ENCODE results near the gene CDH4.

CDH4 gene

DNA sequence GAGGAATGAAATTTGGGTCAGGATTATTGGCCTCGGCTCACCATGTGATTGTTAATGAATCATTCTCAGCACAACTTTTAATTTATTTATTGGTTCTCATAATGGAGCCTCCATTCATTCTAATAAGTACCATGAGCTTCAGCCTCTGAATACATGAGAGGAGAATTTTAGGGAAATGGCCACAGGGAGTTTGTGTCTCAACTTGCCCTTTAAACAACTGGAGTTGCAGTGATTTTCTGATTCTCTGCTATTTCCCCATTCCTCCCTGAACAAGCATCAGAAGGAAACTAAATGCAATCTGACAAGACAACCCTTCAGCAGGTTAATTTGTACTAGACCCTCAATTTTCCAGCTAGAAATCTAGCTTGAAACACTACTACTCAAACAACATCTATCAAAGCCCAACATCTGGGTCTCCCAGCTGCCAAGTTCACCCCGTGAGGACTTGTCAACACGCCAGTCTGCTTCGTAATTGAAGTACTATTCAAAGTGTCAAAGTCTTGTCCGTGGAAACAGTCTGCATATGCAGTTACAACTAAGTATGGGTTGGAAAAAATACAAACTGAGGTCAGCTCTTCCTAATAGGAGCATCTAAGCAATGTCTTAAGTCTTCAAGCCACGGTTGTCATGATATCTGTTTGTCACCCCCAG, 235.4 kb downstream of the CDH4 start:
- DNase-seq (ENCODE audit: low read depth in 2 of 2): no peak

GRCh38 chr20:61487997-61488371, 235.9 kb downstream of the CDH4 start:
- DNase-seq (ENCODE audit: low read depth in 2 of 2): no peak

DNA sequence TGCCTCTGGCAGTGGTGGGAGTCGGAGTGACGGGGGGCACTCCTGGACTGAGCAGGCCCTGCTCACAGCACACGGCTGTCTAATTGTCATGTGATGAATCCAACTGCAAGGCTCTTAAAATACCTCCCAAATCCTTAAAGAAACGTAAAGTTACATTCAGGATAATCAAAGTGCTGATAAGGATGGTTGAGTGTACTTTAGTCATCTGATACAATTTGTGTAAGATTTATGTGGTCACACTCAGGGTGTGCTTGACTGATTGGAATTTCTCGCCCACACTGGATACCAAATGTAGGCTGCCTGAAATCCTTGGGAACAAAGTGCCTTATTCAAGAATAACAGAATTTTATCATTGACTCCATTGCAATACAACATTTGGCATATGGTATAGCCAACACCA, 238.7 kb downstream of the CDH4 start:
- no peak for DNase-seq (ENCODE audit: low read depth in 2 of 2)

DNA sequence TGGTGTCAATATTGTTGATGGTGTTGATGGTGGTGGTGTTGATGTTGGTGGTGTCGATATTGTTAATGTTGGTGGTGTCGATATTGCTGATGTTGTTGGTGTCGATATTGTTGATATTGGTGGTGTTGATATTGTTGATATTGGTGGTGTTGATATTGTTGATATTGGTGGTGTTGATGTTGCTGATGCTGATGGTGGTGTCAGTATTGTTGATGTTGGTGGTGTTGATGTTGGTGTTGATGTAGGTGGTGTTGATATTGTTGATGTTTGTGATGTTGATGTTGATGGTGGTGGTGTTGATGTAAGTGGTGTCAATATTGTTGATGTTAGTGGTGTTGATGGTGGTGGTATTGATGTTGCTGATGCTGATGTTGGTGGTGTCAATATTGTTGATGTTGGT, 240.0 kb downstream of the CDH4 start:
- DNase-seq (ENCODE audit: low read depth in 2 of 2): no peak

DNA sequence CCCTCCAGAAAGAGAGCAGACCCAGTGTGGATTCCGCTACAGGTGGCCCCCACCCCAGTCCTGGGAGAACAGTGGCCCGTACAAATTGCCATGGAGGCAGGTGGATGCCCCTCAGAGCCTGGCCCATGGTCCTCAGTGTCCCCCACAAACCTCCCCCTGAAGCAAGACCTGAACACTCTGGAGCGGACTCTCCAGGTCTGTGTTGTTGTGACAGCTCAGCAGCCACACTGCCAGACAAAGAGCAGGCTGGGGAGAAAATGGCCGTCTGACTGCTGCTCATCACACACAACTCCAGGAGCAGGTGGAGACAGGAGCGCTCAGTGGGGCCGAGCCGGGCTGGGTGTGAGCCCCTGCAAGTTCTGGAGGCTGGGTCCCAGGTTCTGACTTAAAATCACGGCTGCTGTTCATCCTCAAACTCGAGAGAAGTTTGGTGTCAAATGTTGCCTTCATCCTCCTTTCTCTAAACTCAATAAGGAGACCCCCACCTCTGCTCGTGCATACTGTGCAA, 241.8 kb downstream of the CDH4 start:
- DNase-seq (ENCODE audit: low read depth in 2 of 2): no peak

GRCh38 chr20:61494763-61495575, 242.9 kb downstream of the CDH4 start:
- no peak for DNase-seq (ENCODE audit: low read depth in 2 of 2)

DNA sequence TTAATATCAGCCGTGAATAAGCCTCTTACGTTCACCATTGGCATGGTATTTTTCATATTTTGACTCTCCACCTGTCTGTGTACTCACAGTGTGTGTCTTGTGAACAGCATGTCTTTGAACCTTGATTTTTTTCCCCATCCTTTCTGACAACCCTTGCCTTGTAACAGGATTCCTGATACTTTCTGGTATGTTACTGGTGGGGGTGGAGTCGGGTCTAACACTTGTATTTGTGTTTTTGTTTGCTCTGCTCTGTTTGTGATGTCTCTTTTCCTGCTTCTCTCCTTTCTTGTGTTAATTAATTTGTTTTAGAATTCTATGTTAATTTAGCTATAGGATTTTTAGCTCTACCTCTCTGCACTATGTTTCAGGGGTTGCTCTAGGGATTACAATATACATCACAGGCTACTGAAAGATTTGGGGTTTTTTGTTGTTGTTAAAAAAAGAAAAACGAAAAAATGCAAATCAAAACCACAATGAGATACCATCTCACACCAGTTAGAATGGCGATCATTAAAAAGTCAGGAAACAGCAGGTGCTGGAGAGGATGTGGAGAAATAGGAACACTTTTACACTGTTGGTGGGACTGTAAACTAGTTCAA, 245.1 kb downstream of the CDH4 start:
- no peak for DNase-seq (ENCODE audit: low read depth in 2 of 2)

GRCh38 chr20:61499859-61500554, 247.9 kb downstream of the CDH4 start:
- DNase-seq (ENCODE audit: low read depth in 2 of 2): no peak

DNA sequence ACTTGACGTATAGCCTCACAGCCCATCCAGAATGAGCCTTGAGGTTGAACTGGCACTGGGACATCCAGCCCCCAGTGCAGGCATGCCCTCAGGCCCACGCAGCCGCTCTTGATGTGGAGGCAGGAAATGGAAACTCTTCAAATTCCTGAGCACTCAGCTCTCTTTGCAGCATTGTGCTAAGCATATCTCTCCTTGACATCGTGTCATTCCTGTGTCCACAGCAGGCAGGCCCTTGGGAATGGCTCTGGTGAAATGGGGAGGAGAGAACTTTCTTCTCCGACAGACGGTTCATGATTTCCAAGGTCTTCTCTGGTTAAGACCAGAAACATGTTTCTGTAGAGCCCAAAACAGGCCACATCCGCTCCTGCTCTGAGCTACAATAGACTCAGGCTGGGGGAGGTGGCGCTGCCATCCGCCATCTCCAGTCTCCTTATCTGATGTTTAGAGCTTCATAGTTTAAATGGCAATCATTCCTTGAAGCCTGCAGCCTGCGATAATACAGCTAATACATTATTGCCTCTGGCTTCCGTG, 248.8 kb downstream of the CDH4 start:
- DNase-seq (ENCODE audit: low read depth in 2 of 2): no peak

DNA sequence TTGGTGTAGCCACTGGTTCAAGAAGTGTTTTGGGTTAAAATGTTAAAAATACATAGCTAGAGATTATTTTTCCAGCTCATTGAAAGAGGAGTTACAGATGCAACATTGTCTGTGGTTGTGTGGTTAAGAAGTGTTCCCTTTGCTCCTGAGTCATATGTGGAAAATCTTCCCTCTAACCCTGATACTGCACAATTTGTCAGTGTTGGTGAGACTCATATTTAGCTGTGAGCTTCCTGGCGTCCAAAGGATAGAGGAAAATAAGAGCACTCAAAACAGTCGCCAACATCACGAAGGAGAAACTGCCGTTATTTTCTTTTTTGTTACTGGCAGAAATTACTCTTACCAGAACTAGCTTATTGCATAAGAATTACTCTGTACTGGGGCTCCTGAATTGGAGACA, 250.4 kb downstream of the CDH4 start:
- DNase-seq (ENCODE audit: low read depth in 2 of 2): no peak

DNA sequence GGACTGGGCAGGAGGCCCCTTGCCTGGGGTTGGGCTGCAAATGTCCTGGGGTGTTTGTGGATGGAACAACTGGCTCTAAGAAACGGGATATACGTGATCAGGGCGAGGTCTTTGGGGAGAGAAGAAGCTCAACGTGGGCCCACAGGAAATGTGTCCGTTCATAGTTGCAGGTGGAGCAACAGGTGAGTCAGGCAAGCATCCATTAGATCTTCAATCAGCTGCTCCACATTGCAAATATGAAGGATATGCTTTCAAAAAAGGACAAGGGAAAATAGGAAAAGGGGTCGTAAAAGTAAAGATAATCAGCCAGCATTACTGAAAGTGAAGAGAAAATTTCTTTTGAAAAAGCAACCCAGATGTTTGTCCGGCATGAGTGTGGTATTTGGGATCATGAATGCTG, 251.0 kb downstream of the CDH4 start:
- DNase-seq (ENCODE audit: low read depth in 2 of 2): no peak

- no peak for DNase-seq (ENCODE audit: low read depth in 2 of 2)
Observed at GRCh38 chr20:61505508-61505907, 253.4 kb downstream of the CDH4 start.

DNA sequence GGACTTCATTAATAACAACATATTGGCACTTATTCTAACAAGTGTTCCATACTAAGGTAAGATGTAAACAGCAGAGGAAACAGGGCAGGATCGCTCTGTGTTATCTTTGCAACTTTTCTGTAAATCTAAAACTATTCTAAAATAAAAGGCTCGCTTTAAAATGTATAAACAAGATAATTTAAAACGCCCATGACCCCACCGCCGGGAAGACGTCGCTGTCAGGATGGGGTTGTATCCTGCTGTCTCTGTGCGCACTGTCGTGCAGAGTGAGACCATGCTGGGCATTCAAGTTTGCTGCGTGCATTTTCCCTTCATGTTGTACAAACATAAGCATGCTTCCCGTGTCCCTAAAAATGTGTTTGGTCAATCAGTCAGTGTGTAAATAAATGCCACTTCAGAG, 255.7 kb downstream of the CDH4 start:
- DNase-seq (ENCODE audit: low read depth in 2 of 2): no peak

DNA sequence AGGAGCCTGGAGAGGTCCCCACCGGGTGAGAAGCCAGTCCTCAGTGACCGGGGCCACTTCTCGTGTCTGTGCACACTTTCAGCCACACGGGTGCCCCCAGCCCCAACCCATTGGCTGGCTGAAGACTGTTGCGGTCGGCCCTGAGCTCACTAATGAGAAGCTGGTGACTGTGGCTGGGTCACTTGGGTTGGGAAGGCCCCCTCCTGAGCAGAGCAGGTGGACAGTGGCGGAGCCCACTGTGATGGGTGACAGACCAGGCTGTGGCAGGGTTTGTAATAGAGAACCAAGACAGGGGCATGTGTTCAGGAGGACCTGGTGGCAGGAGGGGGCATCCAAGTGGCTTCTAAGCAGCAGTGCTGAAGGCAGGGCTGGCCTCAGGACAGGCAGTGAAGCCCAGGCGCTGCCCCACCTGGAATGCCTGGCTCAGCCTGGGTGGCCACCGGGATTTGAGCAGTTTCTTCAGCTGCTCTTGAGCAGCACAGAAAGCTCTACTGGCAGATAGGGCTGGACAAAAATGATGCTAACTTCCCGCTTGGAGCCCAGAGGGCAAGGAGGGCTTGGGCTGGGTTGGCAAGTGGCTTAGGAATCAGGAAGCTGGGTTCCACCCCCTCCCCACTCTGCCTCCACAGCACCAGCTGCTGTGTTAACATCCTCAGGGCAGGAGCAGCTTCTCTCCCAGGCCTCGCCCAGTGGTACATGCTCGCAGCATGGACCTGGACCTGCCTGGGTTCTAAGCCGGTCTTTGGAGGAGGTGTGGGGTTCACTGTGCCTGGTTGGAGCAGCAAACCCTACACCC, 256.4 kb downstream of the CDH4 start:
- DNase-seq (ENCODE audit: low read depth in 2 of 2): no peak

DNA sequence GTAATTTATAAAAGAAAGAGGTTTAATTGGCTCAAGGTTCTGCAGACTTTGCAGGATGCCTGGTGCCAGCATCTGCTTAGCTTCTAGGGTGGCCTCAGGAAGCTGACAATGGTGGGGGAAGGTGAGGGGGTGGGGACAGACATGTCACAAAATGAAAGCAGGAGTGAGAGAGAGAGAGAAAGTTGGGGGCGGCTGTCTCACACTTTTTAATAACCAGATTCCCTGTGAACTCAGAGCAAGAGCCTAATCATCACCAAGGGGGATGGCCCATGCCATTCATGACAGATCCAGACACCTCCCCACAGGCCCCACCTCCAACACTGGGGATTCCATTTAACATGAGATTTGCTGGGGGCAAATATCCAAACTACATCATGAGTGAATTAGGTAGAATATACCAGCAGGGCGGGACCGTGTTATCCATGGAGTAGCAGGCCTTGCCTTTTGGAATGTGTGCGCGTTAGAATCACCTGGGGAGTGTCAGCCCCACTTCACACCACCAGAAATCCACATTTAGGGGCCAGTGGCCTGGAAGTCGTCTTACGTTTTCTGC, 258.8 kb downstream of the CDH4 start:
- DNase-seq (ENCODE audit: low read depth in 2 of 2): no peak

DNA sequence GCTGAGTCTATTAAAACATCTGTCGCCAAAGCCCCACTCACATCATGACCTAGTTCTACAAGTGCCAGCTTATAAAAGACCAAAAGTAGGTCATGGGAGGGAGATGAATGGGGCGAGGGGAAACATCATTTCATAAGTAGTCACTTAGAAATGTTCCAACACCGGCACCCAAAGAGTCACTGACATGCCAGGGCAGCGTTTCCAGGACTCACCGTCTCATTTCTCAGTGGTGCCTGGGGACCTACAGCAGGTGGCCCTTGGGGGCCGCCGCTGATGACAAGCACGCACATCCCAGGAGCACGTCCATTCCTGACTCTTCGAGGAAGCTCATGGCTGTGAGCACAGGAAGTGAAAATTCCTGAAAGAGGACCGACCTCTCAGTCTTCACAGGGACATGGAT, 260.4 kb downstream of the CDH4 start:
- DNase-seq (ENCODE audit: low read depth in 2 of 2): no peak

DNA sequence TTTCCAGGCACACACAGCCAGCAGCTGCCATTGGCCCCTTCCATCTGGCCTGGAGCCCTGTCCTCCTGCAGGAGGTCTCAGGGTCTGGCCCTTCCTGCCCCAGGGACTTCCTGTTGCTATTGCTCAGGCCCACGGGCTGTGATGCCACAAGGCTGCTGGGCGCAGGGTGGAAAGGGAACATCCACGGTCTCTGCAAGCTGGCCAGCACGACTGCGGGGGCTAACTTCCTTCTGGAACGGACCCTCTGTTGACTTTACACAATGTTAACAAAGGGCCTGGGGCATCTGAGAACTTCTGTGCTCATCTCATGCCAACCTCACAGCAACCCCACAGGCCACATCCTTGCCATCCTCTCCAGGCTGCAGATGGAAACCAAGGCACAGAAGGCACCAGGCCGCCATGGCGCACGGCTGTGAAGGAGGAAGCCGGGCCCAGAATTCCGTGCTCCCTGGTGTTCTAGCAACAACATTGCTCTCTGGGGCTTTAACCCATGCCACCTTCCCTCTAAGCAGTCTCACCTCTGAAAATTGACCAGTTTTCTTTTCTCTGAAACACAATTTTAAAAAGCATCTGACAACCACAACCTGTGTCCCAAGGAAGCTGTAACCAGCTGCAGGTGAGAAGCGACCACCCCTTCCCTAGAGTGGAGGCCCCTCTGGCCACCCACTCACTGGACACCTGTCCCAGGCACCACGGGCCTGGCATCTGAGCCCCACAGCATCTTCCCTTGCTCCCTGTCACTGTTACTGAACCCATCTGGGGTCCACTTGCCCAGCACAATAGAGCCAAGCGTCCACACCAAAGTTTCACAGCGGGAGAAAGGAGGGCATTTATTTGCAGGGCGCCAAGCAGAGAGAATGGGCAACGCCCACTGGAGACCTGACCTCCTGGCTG, 261.3 kb downstream of the CDH4 start:
- DNase-seq (ENCODE audit: low read depth in 2 of 2): no peak

GRCh38 chr20:61514018-61514365, 261.9 kb downstream of the CDH4 start:
- DNase-seq (ENCODE audit: low read depth in 2 of 2): no peak

DNA sequence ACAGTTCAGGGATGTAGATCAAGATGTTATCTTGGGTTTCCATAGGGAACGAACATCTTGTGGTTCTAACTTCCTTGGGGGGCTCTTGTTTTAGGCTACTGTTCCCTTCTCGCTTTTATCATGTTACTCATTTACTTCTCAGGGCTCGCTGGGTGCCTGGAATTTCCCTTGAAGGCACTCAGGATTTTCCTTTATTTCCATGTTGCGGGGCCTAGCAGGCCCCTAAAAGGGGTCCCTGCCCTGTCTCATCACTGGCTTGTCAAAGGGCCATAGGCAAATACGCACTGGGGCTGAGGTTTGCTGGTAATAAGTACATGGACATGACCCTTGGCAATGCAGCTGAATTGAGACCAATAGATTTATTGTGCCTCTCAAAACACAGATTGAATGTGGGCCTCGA, 262.3 kb downstream of the CDH4 start:
- DNase-seq (ENCODE audit: low read depth in 2 of 2): no peak

Measured in fibroblast of skin of left quadriceps (primary cell).